IPS-18c (cell line): ENCODE results near the gene PNMA6F.

Source experiments
- H3K4me3 ChIP-seq: 2 replicates; pipeline ENCODE4 v1.7.0; 2013; ENCODE audit warnings: low read depth, mild to moderate bottlenecking, low read length, moderate library complexity; ENCODE audit not compliant: insufficient read depth
- H3K9me3 ChIP-seq: one replicate; pipeline ENCODE4 v1.6.1; 2013; ENCODE audit warnings: mild to moderate bottlenecking, low read length, moderate library complexity; ENCODE audit not compliant: control insufficient read depth, insufficient read depth

Gene PNMA6F

GRCh38 chrX:153321381-153322124 is at the start of gene PNMA6F:
PNMA6F (minus strand) TSS chrX:153321767; CDS start chrX:153320674, 1,093 bp downstream.
- Histone ChIP-seq H3K9me3 (peaks cover 11% of the 10 kb centered on the region), H3K4me3 (peak within 1 kb of the TSS; percentile 43)

GRCh38 chrX:153371256-153371655 is 49.7 kb upstream of the PNMA6F start:
- Histone ChIP-seq H3K9me3 (peaks cover 6% of the 10 kb centered on the region), H3K4me3 (no peak overlapping the region)

- Histone ChIP-seq H3K4me3 (no peak overlapping the region), H3K9me3 (peaks cover 3% of the 10 kb centered on the region)
These were observed 48.9 kb upstream of the PNMA6F start for GRCh38 chrX:153370293-153371055.

GRCh38 chrX:153366878-153367538 is 45.4 kb upstream of the PNMA6F start:
- peaks cover 2% of the 10 kb centered on the region for H3K9me3 ChIP-seq
- H3K4me3 ChIP-seq = no peak overlapping the region

- Histone ChIP-seq H3K9me3 (peaks cover 2% of the 10 kb centered on the region), H3K4me3 (no peak overlapping the region)
These were observed 44.6 kb upstream of the PNMA6F start for GRCh38 chrX:153366119-153366518.

- peaks cover 2% of the 10 kb centered on the region for H3K9me3 ChIP-seq
These were observed 44.1 kb upstream of the PNMA6F start for GRCh38 chrX:153365670-153366069.

GRCh38 chrX:153361781-153362397 is 40.3 kb upstream of the PNMA6F start:
- H3K9me3 ChIP-seq = peaks cover 10% of the 10 kb centered on the region
- H3K4me3 ChIP-seq = no peak overlapping the region

More at GRCh38 chrX:153365670-153366069, 44.1 kb upstream of the PNMA6F start:
- H3K4me3 ChIP-seq = no peak overlapping the region

GRCh38 chrX:153357877-153358276 is 36.3 kb upstream of the PNMA6F start:
- H3K4me3 ChIP-seq = no peak overlapping the region
- H3K9me3 ChIP-seq = peaks cover 16% of the 10 kb centered on the region

GRCh38 chrX:153353416-153353815 is 31.8 kb upstream of the PNMA6F start:
- Histone ChIP-seq H3K4me3 (no peak overlapping the region), H3K9me3 (peaks cover 23% of the 10 kb centered on the region)

GRCh38 chrX:153352858-153353257 is 31.3 kb upstream of the PNMA6F start:
- H3K9me3 ChIP-seq = peaks cover 20% of the 10 kb centered on the region
- H3K4me3 ChIP-seq = no peak overlapping the region

GRCh38 chrX:153351981-153352380 is 30.4 kb upstream of the PNMA6F start:
- H3K9me3 ChIP-seq = peaks cover 20% of the 10 kb centered on the region

GRCh38 chrX:153349952-153350351 is 28.4 kb upstream of the PNMA6F start:
- no peak overlapping the region for H3K4me3 ChIP-seq

More at GRCh38 chrX:153351981-153352380, 30.4 kb upstream of the PNMA6F start:
- H3K4me3 ChIP-seq = no peak overlapping the region

GRCh38 chrX:153348421-153348820 is 26.9 kb upstream of the PNMA6F start:
- Histone ChIP-seq H3K4me3 (no peak overlapping the region), H3K9me3 (peaks cover 26% of the 10 kb centered on the region)

More at GRCh38 chrX:153349952-153350351, 28.4 kb upstream of the PNMA6F start:
- peaks cover 24% of the 10 kb centered on the region for H3K9me3 ChIP-seq

- Histone ChIP-seq H3K9me3 (peaks cover 23% of the 10 kb centered on the region), H3K4me3 (no peak overlapping the region)
These were observed 26.0 kb upstream of the PNMA6F start for GRCh38 chrX:153347530-153347929.

- H3K4me3 ChIP-seq = no peak overlapping the region
- H3K9me3 ChIP-seq = peaks cover 14% of the 10 kb centered on the region
These were observed 22.1 kb upstream of the PNMA6F start for GRCh38 chrX:153343674-153344073.

- Histone ChIP-seq H3K4me3 (no peak overlapping the region), H3K9me3 (peaks cover 14% of the 10 kb centered on the region)
These were observed 21.4 kb upstream of the PNMA6F start for GRCh38 chrX:153342762-153343558.
